Central memory CD8-positive, alpha-beta T cell (primary cell): ENCODE results near the gene EFCAB8.

Source experiments
- ATAC-seq: fragments of 150-1000 bp; cut with Tn5 transposase; replicated peaks from 2 replicates; pipeline ENCODE4 v1.10.0; 2022; ENCODE audit warnings: mild to moderate bottlenecking, moderate FRiP score, moderate number of reproducible peaks; ENCODE audit not compliant: poor library complexity, severe bottlenecking; ENCODE audit errors: extremely low read depth
- DNase-seq, 2 donors: peaks; one replicate each; pipeline ENCODE4 v3.0.0; 2021; ENCODE audit warnings: low spot score in 2 of 2
- H3K27ac Mint-ChIP-seq: one replicate; pipeline ENCODE4 v1.8.0; 2022; ENCODE audit warnings: low read depth, mild to moderate bottlenecking, moderate library complexity, mixed read lengths
- H3K27me3 Mint-ChIP-seq: one replicate; pipeline ENCODE4 v1.8.0; 2022; ENCODE audit warnings: mixed read lengths
- H3K36me3 Mint-ChIP-seq: one replicate; pipeline ENCODE4 v1.8.0; 2022; ENCODE audit warnings: mild to moderate bottlenecking, moderate library complexity, mixed read lengths; ENCODE audit not compliant: insufficient read depth
- H3K4me1 Mint-ChIP-seq: one replicate; pipeline ENCODE4 v1.8.0; 2022; ENCODE audit warnings: mixed read lengths
- H3K4me3 Mint-ChIP-seq: one replicate; pipeline ENCODE4 v1.8.0; 2022; ENCODE audit warnings: mild to moderate bottlenecking, moderate library complexity, mixed read lengths
- H3K9me3 Mint-ChIP-seq: one replicate; pipeline ENCODE4 v1.8.0; 2022; ENCODE audit warnings: mixed read lengths

The EFCAB8 gene

DNA sequence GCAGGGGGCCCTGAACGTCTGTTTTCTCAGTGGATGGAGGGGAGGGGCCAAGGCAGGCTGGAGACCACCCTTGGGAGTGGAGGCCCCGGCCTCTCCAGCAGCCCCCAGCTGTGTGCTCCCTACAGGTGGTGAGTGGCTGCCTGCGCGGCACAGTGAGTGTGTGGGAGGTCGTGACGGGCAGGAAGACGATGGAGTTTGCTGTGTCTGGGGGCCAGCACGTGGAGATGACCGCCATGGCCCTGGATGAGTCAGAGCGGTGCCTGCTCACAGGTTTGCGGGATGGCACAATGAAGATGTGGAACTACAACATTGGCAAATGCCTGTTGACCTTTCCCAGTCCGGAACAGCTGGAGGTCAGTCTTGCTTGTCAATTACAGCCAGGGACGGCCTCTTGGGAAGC, 52.6 kb downstream of the EFCAB8 start:
- DNase-seq (no peak), ATAC-seq (no peak)
- Mint-ChIP-seq H3K27ac (no peak overlapping the region), H3K36me3 (peaks cover 1% of the 10 kb centered on the region), H3K4me3 (no peak overlapping the region), H3K27me3 (no peaks in the 10 kb centered on the region), H3K9me3 (peaks cover 7% of the 10 kb centered on the region), H3K4me1 (no peaks in the 10 kb centered on the region)

DNA sequence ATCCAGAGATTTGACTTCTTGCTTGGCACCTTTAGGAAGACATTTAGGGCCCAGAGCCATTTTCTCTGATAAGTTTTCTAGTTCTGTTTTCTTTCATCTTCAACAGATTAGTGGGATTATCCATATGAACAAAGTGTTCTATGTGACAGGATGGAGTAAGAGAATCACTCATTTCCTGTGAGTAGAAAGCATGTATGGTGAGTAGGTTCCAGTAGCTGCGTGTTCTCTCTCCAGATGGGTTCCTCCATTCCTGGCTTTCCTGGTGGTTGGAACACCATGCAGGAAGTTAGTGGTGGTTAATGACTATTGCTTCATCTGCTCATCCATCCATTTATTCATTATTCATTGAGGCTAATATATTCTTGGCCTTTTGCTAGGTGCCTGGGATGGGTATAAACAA, 54.0 kb downstream of the EFCAB8 start:
- peaks cover 7% of the 10 kb centered on the region for H3K9me3 Mint-ChIP-seq
- H3K27me3 Mint-ChIP-seq: no peaks in the 10 kb centered on the region
- H3K27ac Mint-ChIP-seq: no peak overlapping the region
- peaks cover 1% of the 10 kb centered on the region for H3K36me3 Mint-ChIP-seq
- ATAC-seq (no peak), DNase-seq (no peak)
- no peaks in the 10 kb centered on the region for H3K4me1 Mint-ChIP-seq
- H3K4me3 Mint-ChIP-seq: no peak overlapping the region

DNA sequence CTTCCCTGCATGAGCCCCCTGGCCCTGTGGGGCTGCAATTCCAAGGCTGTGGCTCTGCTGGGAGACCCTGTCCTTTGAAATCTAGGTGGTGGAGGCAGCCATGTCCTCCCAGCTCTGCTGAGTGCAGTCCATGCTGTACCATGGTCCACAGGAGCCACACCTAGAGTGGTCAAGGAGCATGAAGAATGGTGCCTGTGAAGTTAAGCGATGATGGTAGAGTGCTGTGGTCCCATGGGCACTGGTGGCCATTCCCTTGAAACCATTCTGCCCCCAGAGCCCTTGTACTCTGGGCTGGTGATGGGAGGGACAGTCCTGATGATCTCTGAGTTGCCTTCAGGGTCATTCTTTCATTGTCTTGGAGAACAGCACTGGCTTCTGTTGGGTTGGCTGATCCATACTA, 55.3 kb downstream of the EFCAB8 start:
- no peaks in the 10 kb centered on the region for H3K36me3 Mint-ChIP-seq
- no peaks in the 10 kb centered on the region for H3K27me3 Mint-ChIP-seq
- H3K4me1 Mint-ChIP-seq: no peaks in the 10 kb centered on the region
- H3K9me3 Mint-ChIP-seq: peaks cover 7% of the 10 kb centered on the region
- DNase-seq (no peak), ATAC-seq (no peak)
- H3K4me3 Mint-ChIP-seq: no peak overlapping the region
- H3K27ac Mint-ChIP-seq: no peak overlapping the region

- ATAC-seq (no peak), DNase-seq (peak; percentile 3)
- H3K9me3 Mint-ChIP-seq: peaks cover 7% of the 10 kb centered on the region
- no peaks in the 10 kb centered on the region for H3K4me1 Mint-ChIP-seq
- no peaks in the 10 kb centered on the region for H3K27me3 Mint-ChIP-seq
- H3K27ac Mint-ChIP-seq: no peak overlapping the region
- H3K36me3 Mint-ChIP-seq: no peaks in the 10 kb centered on the region
- no peak overlapping the region for H3K4me3 Mint-ChIP-seq
These were observed 58.6 kb downstream of the EFCAB8 start for GRCh38 chr20:32917191-32917950.

DNA sequence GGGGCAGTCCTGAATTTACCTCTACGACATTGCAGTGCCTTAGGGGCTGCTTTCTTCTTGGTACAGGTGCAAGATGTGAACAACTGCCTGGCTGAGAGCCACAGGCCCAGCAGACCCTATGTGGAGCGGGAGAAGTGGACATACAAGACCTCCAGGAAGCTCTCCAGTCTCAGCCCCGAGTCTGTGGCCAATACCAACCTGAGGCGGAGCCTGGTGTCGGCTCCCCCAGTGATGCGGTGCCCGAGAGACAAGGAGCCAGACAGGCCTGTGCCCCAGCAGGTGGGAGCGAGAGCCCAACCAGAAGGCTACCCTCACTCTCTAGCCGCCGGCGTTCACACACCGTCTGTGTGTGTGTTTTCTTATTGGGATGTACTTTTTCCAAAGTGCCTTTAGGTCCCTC, 59.6 kb downstream of the EFCAB8 start:
- Mint-ChIP-seq H3K27ac (no peak overlapping the region), H3K9me3 (peaks cover 7% of the 10 kb centered on the region), H3K4me3 (no peak overlapping the region), H3K27me3 (no peaks in the 10 kb centered on the region), H3K36me3 (no peaks in the 10 kb centered on the region), H3K4me1 (no peaks in the 10 kb centered on the region)
- peak; percentile 5 to 7 for DNase-seq
- ATAC-seq: no peak

DNA sequence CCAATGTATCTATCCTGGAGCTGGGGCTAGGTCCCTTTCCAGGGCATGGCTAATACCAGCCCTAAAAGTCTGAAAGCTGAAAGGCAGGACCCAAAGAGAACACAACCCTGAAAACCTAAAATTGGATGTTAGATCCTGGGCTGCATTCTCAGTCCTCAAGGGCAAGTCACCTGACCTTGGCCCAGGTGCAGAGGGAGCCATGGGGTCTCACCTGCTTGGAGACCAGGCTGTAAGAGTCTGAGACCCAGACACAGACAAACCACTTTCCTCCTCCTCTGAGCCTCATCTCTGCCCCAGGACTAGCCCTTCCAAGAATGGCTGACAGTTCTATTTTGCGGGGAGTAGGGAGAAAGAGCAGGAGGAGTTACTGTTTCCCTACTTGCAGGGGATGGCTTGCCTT, 60.0 kb downstream of the EFCAB8 start:
- Mint-ChIP-seq H3K9me3 (peaks cover 7% of the 10 kb centered on the region), H3K27ac (no peak overlapping the region), H3K36me3 (no peaks in the 10 kb centered on the region), H3K4me1 (no peaks in the 10 kb centered on the region), H3K27me3 (no peaks in the 10 kb centered on the region), H3K4me3 (no peak overlapping the region)
- no peak for ATAC-seq
- DNase-seq: peak in 1 of 2 donors; percentile 6

DNA sequence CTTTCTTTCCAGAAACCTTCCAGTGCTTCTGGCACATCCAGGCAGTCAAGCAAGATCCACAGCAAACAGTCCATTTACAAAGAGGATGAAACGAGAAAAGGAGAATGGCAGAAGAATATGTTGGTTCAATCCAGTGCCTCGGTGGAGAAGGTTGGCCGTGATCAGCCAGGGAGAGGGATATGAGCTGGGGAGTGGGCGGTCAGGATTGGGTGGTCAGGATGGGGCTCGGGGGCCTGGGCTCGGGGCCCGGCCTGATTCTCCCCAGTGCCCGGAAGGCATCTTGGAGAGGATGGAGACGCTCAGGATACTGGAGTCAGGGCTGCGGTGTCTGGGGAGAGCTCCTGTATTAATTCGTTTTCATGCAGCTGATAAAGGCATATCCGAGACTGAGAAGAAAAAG, 61.3 kb downstream of the EFCAB8 start:
- Mint-ChIP-seq H3K9me3 (peaks cover 6% of the 10 kb centered on the region), H3K27ac (no peak overlapping the region), H3K4me1 (no peaks in the 10 kb centered on the region)

DNA sequence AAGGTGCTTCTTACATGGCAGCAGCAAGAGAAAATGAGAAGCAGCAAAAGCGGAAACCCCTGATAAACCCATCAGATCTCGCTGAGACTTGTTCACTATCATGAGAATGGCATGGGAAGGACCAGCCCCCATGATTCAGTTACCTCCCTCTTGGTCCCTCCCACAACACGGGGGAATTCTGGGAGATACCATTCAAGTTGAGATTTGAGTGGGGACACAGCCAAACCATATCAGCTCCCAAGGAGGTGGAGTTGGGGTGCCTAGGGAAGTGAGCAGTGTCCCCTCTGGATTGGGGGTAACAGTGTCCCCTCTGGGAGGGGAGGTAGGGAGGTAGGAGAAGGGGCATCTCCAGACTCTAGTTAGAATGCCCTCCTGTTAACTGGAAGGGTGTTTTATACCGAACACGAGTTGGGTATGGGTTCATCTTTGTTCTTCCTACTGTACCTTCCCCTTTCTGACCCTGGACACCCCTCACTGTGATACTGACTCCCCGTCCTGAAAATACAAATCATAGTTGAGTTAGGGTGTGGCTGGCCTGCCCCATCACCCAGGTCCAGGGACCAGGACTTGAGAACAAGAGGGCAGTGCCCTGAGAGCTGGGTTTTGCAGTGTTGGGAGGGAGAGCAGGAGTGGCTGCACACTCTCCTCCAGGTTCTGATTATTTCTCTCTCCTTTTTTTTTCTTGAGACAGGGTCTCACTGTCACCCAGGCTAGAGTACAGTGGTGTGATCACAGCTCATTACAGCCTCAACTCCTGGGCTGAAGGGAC, 62.0 kb downstream of the EFCAB8 start:
- DNase-seq: no peak
- Mint-ChIP-seq H3K4me3 (no peak overlapping the region), H3K27ac (no peak overlapping the region), H3K36me3 (no peaks in the 10 kb centered on the region), H3K27me3 (no peaks in the 10 kb centered on the region), H3K9me3 (no peaks in the 10 kb centered on the region), H3K4me1 (no peaks in the 10 kb centered on the region)
- ATAC-seq: no peak

More for the DNA sequence above, 61.3 kb downstream of the EFCAB8 start:
- no peak for ATAC-seq
- Mint-ChIP-seq H3K36me3 (no peaks in the 10 kb centered on the region), H3K4me3 (no peak overlapping the region), H3K27me3 (no peaks in the 10 kb centered on the region)
- peak in 1 of 2 donors; percentile 11 for DNase-seq

- no peak for DNase-seq
- no peak overlapping the region for H3K4me3 Mint-ChIP-seq
- ATAC-seq: no peak
- H3K36me3 Mint-ChIP-seq: no peaks in the 10 kb centered on the region
- no peak overlapping the region for H3K27ac Mint-ChIP-seq
- no peaks in the 10 kb centered on the region for H3K27me3 Mint-ChIP-seq
- no peaks in the 10 kb centered on the region for H3K9me3 Mint-ChIP-seq
- H3K4me1 Mint-ChIP-seq: no peaks in the 10 kb centered on the region
These were observed 63.7 kb downstream of the EFCAB8 start for GRCh38 chr20:32922466-32922865.

DNA sequence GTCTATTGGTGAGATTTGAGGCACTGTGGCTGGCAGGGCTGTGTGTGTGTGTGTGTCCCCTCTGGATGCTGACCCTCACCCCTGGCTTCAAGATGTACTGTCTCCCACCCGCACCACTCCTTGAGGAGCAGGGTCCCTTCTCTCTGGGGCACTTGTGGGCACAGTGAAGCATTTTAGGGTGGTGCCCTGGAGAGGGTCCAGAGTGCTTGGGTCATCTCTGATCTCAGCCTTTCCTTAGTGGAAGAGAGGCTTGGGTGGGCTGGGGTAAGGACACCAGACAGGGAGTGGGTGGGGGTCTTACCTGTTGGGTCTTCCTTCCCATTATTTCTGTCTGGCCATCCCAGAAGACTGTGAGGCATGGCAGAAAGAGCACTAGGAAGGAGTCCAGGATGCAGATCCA, 66.1 kb downstream of the EFCAB8 start:
- H3K36me3 Mint-ChIP-seq: no peaks in the 10 kb centered on the region
- no peak overlapping the region for H3K27ac Mint-ChIP-seq
- H3K4me1 Mint-ChIP-seq: no peaks in the 10 kb centered on the region
- no peaks in the 10 kb centered on the region for H3K9me3 Mint-ChIP-seq
- no peak for DNase-seq
- H3K27me3 Mint-ChIP-seq: no peaks in the 10 kb centered on the region
- no peak overlapping the region for H3K4me3 Mint-ChIP-seq
- ATAC-seq: no peak

DNA sequence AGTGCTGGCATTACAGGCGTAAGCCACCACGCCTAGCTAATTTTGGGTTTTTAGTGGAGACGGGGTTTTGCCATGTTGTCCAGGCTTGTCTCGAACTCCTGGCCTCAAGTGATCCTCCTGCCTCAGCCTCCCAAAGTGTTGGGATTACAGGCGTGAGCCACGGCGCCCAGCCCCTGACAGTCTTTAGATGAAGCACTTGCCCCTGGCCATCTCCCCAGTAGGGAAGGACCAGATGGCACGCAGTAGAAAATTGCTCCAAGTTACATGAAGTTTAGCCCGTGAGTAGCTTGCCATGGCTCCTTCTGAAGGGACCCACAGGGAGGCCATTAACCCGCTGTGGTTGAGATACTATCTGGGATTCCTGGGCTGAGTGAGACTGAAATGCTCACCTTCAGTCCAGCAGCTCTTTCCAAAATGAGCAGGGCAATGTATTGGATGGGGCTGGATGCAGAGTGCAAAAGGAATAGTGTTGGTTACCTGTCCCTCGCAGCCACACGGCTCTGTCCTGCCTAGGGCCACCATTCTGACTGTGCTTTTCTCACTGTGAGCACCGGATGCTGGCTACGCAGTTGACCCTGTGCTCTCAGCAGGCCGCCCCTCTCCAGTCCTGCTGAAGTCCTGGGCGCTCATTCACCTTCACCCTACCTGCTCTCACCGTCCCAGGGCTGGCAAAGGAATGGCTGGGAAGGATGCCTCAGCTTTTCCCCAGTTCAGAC, 66.9 kb downstream of the EFCAB8 start:
- H3K27ac Mint-ChIP-seq: no peak overlapping the region
- ATAC-seq: no peak
- H3K4me3 Mint-ChIP-seq: no peak overlapping the region
- no peaks in the 10 kb centered on the region for H3K27me3 Mint-ChIP-seq
- no peaks in the 10 kb centered on the region for H3K9me3 Mint-ChIP-seq
- no peaks in the 10 kb centered on the region for H3K4me1 Mint-ChIP-seq
- DNase-seq: no peak
- no peaks in the 10 kb centered on the region for H3K36me3 Mint-ChIP-seq

DNA sequence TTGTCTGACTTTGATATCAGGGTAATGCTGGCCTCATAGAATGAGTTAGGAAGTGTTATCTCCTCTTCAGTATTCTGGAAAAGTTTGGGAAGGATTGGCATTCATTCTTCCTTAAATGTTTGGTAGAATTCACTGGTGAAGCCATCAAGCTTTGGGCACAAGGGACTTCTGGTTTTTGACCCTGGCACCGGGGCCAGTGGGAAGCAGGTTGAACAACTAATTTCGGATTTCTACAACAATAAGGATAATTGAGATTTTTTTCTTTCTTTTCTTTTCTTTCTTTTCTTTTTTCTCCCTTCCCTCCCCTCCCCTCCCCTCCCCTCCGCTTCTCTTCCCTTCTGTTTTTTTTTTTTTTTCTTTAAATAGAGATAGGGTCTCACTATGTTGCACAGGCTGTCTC, 70.4 kb downstream of the EFCAB8 start:
- H3K27ac Mint-ChIP-seq: no peak overlapping the region
- H3K9me3 Mint-ChIP-seq: no peaks in the 10 kb centered on the region
- ATAC-seq: no peak
- no peak overlapping the region for H3K4me3 Mint-ChIP-seq
- H3K36me3 Mint-ChIP-seq: no peaks in the 10 kb centered on the region
- no peak for DNase-seq
- H3K4me1 Mint-ChIP-seq: no peaks in the 10 kb centered on the region
- H3K27me3 Mint-ChIP-seq: no peaks in the 10 kb centered on the region

DNA sequence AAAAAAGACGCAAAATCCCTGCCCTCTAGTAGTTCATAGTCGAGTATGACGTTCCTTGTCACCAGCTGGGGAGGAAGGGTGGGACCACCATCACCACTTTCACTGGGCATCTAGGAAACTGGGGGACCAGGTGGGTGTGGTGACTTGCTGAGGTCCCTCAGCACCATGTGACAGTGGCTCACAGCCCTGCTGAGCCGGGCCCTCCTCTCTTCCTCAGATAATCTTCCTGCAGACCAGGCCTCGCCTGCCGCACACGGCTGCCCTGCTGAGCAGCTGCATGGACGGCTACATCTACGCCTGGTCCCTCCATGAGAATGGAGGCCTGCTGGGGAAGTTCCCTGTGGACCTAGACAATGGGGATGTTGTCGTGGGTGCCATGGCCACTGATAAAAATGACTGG, 71.5 kb downstream of the EFCAB8 start:
- DNase-seq: no peak
- H3K4me3 Mint-ChIP-seq: no peak overlapping the region
- H3K27me3 Mint-ChIP-seq: no peaks in the 10 kb centered on the region
- no peaks in the 10 kb centered on the region for H3K4me1 Mint-ChIP-seq
- H3K27ac Mint-ChIP-seq: no peak overlapping the region
- no peak for ATAC-seq
- no peaks in the 10 kb centered on the region for H3K9me3 Mint-ChIP-seq
- H3K36me3 Mint-ChIP-seq: no peaks in the 10 kb centered on the region
